ENCODE results near the gene REM1. TPM values are rescaled to one million over a fixed set of nuclear protein-coding genes. Genes with fewer than 3 reads are reported as not detected.
"Not testable (repeated sequence)": the region's sequence is repeated elsewhere in the genome, so short reads cannot be mapped to it uniquely, and the experiment has no call there.

REM1 gene
- total RNA-seq, 1 donor from 2014 or later = not detected

DNA sequence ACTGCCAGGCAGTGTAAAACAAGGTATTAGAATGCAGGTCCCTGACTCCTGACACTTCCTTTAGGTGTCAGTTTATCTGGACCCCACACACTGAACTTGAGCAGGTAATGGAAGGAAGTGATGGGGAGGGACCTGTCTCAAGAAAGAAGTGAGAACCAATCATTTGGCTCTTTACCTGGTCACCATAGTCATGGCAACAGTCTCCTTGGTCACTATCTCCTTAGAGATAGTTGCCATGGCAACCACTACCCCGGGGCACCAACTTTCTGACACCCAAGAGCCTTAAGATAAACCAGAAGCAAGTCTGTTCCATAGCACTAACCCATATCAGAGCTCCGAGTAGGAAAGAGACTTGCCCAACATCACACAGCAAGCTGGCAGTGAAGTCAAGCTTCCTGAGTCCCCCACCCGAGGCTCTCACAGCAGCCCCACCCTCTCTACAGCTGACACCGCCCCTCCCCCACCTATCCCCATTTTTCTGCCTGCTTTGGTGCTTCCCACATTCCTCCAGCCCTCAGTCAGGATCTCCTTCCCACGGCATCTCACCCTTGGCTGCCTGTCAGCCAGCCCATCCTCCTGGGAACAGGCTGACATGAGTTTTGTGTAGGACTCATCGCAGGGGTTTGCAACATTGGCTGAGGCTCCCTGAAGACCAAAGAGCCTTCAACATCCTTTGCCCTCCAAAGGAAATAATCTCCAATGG lies 22.9 kb downstream of the REM1 start:
- Mint-ChIP-seq H3K4me3 (ENCODE audit: unreplicated experiment) (no peak overlapping the region), H3K27me3 (ENCODE audit: unreplicated experiment) (peaks cover 31% of the 10 kb centered on the region), H3K36me3 (ENCODE audit: unreplicated experiment) (no peaks in the 10 kb centered on the region), H3K4me1 (ENCODE audit: unreplicated experiment) (peaks cover 13% of the 10 kb centered on the region), H3K27ac (ENCODE audit: unreplicated experiment) (no peak overlapping the region), H3K9me3 (ENCODE audit: unreplicated experiment) (no peaks in the 10 kb centered on the region)
- DNase-seq (ENCODE audit: extremely low spot score, unreplicated experiment) = no peak
- TF ChIP-seq, protein P1, sequence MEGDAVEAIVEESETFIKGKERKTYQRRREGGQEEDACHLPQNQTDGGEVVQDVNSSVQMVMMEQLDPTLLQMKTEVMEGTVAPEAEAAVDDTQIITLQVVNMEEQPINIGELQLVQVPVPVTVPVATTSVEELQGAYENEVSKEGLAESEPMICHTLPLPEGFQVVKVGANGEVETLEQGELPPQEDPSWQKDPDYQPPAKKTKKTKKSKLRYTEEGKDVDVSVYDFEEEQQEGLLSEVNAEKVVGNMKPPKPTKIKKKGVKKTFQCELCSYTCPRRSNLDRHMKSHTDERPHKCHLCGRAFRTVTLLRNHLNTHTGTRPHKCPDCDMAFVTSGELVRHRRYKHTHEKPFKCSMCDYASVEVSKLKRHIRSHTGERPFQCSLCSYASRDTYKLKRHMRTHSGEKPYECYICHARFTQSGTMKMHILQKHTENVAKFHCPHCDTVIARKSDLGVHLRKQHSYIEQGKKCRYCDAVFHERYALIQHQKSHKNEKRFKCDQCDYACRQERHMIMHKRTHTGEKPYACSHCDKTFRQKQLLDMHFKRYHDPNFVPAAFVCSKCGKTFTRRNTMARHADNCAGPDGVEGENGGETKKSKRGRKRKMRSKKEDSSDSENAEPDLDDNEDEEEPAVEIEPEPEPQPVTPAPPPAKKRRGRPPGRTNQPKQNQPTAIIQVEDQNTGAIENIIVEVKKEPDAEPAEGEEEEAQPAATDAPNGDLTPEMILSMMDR (IDR thresholded peaks at IDR 0.05) = no peak

DNA sequence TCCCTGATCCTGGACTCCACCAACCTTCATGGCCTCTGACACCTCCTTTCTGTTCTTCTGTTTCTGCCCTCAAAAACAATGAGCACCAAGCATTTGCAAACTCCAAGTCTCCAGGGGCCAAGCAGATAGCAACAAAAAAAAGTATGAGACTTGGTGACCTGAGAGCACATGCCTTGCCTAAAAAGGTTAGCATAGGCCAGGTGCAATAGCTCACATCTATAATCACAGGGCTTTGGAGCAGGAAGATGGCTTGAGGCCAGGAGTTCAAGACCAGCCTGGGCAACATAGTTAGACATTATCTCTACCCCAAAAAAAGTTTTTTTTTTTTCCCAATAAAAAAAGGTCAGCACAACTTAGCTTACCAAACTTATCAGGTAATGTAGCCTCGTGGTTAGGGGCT lies 25.4 kb downstream of the REM1 start:
- no peaks in the 10 kb centered on the region for H3K36me3 Mint-ChIP-seq (ENCODE audit: unreplicated experiment)
- no peak overlapping the region for H3K4me3 Mint-ChIP-seq (ENCODE audit: unreplicated experiment)
- TF ChIP-seq, protein P1 (IDR thresholded peaks at IDR 0.05) = no peak
- DNase-seq (ENCODE audit: extremely low spot score, unreplicated experiment) = no peak
- peaks cover 28% of the 10 kb centered on the region for H3K27me3 Mint-ChIP-seq (ENCODE audit: unreplicated experiment)
- no peaks in the 10 kb centered on the region for H3K9me3 Mint-ChIP-seq (ENCODE audit: unreplicated experiment)
- H3K4me1 Mint-ChIP-seq (ENCODE audit: unreplicated experiment) = peaks cover 13% of the 10 kb centered on the region
- no peak overlapping the region for H3K27ac Mint-ChIP-seq (ENCODE audit: unreplicated experiment)

DNA sequence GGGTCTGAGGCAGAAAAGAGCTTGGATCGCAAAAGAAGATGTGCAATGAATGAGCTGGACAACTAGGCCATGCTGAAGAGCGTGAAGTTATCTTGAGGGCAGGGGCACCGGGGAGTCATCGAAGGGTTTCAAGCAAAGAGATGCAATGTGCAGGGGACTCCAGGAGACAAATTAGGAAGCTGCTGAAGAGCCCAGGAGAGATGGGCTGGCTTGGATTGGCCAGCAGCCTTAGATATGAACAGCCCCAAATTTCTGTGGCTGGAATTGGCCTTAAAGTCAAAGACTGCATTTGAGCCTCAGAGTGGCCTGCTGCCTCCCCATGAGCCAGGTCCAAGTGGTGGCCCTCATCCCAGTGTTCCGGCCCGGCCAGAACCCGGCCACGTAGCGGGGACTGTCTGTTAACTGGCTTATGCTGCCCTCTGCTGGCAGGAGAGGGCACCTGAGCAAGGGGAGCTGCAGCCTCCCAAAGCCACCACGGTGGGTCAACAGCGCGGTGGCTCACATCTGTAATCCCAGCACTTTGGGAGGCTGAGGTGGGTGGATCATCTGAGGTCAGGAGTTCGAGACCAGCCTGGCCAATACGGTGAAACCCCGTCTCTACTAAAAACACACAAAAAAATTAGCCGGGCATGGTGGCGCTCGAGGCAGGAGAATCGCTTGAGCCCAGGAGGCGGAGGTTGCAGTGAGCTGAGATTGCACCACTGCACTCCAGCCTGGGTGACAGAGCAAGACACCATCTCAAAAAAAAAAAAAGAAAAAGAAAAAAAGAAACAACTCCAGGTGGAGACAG lies 28.0 kb downstream of the REM1 start:
- not testable (repeated sequence) for H3K27ac Mint-ChIP-seq (ENCODE audit: unreplicated experiment); H3K36me3 Mint-ChIP-seq (ENCODE audit: unreplicated experiment); H3K4me1 Mint-ChIP-seq (ENCODE audit: unreplicated experiment); H3K9me3 Mint-ChIP-seq (ENCODE audit: unreplicated experiment); H3K4me3 Mint-ChIP-seq (ENCODE audit: unreplicated experiment)
- TF ChIP-seq, protein P1 (IDR thresholded peaks at IDR 0.05) = peak; percentile 99
- DNase-seq (ENCODE audit: extremely low spot score, unreplicated experiment) = peak; percentile 91
- H3K27me3 Mint-ChIP-seq (ENCODE audit: unreplicated experiment) = peaks cover 28% of the 10 kb centered on the region

DNA sequence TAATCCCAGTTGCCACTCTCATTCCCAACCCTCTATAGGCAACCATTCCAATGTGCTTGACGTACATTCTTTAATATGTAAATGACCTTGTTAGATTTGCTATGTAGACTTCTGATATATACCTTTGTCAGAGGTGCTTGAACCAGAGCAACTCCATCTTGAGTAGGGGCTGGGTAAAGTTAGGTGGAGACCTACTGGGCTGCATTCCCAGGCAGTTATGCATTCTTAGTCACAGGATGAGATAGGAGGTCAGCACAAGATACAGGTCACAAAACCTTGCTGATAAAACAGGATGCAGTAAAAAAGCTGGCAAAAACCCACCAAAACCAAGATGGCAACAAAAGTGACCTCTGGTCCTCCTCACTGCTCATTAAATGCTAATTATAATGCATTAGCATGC lies 30.8 kb downstream of the REM1 start:
- Mint-ChIP-seq H3K27ac (ENCODE audit: unreplicated experiment) (no peak overlapping the region), H3K9me3 (ENCODE audit: unreplicated experiment) (no peaks in the 10 kb centered on the region), H3K36me3 (ENCODE audit: unreplicated experiment) (no peaks in the 10 kb centered on the region), H3K4me1 (ENCODE audit: unreplicated experiment) (no peaks in the 10 kb centered on the region), H3K27me3 (ENCODE audit: unreplicated experiment) (peaks cover 24% of the 10 kb centered on the region), H3K4me3 (ENCODE audit: unreplicated experiment) (no peak overlapping the region)
- TF ChIP-seq, protein P1 (IDR thresholded peaks at IDR 0.05) = no peak
- DNase-seq (ENCODE audit: extremely low spot score, unreplicated experiment) = no peak

DNA sequence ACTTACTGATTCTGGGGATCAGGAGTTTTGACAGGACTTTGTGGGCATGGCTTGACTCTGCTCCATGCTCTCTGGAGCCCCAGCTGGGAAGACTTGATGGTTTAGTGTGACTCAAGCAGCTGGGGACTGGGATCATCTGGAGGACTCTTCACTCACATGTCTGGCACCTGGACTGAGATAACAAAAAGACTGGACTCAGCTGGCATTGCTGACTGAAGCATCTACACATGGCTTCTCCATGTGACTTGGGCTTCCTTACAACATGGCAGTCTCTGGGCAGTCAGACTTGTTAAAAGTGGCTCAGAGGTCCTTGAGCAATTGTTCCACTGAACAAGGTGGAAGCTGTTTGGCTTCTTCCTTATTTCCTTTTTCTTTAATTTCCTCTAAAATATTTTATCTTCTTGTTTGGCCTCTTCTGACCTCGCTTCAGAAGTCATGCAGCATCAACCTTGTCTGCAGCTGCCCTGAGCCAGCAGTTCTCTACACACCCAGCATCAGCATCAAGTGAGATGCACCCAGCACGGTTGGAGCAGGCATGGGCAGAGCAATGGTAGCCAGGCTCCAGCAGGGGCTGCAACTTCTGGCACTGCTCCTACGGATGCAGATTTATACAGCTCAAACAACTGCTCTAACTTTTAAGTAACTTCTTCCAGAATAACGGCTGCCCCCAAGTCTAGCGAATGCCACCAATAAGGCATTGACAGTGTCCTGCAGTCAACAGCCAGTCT lies 33.6 kb downstream of the REM1 start:
- TF ChIP-seq, protein P1 (IDR thresholded peaks at IDR 0.05) = no peak
- Mint-ChIP-seq H3K27me3 (ENCODE audit: unreplicated experiment) (peaks cover 24% of the 10 kb centered on the region), H3K9me3 (ENCODE audit: unreplicated experiment) (no peaks in the 10 kb centered on the region), H3K27ac (ENCODE audit: unreplicated experiment) (no peak overlapping the region), H3K4me3 (ENCODE audit: unreplicated experiment) (no peak overlapping the region), H3K4me1 (ENCODE audit: unreplicated experiment) (no peaks in the 10 kb centered on the region), H3K36me3 (ENCODE audit: unreplicated experiment) (no peaks in the 10 kb centered on the region)
- DNase-seq (ENCODE audit: extremely low spot score, unreplicated experiment) = no peak

All from osteocyte (in vitro differentiated cells).